RWPE2 (cell line): ENCODE data around the gene AGL.
"Not testable (repeated sequence)": the region's sequence is repeated elsewhere in the genome, so short reads cannot be mapped to it uniquely, and the experiment has no call there.

Experiments used
- ATAC-seq: fragments of 200-7000 bp; cut with Tn5 transposase; 3 replicates; pipeline ENCODE4 v1.9.1; 2021; ENCODE audit warnings: low read depth
- DNase-seq: peaks from one replicate; pipeline ENCODE4 v3.0.0-alpha.2; 2020; ENCODE audit warnings: low spot score
- H3K27ac ChIP-seq: fragments of 450-650 bp; 2 replicates; pipeline ENCODE4 v1.5.1; 2017; ENCODE audit warnings: mild to moderate bottlenecking; ENCODE audit not compliant: poor library complexity, severe bottlenecking
- H3K27me3 ChIP-seq: fragments of 250-450 bp; sonication (Bioruptor Pico); 2 replicates; pipeline ENCODE4 v1.5.1; 2021; ENCODE audit warnings: mild to moderate bottlenecking, moderate library complexity; ENCODE audit not compliant: insufficient read depth, poor library complexity, severe bottlenecking
- H3K36me3 ChIP-seq: fragments of 250-450 bp; sonication (Bioruptor Pico); 2 replicates; pipeline ENCODE4 v1.5.1; 2020; ENCODE audit warnings: low read depth, mild to moderate bottlenecking, moderate library complexity
- H3K4me1 ChIP-seq: fragments of 250-450 bp; sonication (Bioruptor Pico); 2 replicates; pipeline ENCODE4 v1.5.1; 2021; ENCODE audit warnings: mild to moderate bottlenecking, moderate library complexity; ENCODE audit not compliant: insufficient read depth, poor library complexity, severe bottlenecking
- H3K4me3 ChIP-seq: fragments of 250-450 bp; sonication (Bioruptor Pico); 2 replicates; pipeline ENCODE4 v1.5.1; 2021; ENCODE audit warnings: mild to moderate bottlenecking, moderate library complexity; ENCODE audit not compliant: severe bottlenecking
- H3K9me3 ChIP-seq: fragments of 250-450 bp; sonication (Bioruptor Pico); 2 replicates; pipeline ENCODE4 v1.5.1; 2021; ENCODE audit warnings: mild to moderate bottlenecking, moderate library complexity; ENCODE audit not compliant: severe bottlenecking
- TF ChIP-seq, protein P1 (sequence below): fragments of 450-650 bp; IDR thresholded peaks from one replicate; pipeline ENCODE4 v1.5.1; 2017; ENCODE audit warnings: mild to moderate bottlenecking, moderate library complexity; ENCODE audit not compliant: poor library complexity, severe bottlenecking

The AGL gene

DNA sequence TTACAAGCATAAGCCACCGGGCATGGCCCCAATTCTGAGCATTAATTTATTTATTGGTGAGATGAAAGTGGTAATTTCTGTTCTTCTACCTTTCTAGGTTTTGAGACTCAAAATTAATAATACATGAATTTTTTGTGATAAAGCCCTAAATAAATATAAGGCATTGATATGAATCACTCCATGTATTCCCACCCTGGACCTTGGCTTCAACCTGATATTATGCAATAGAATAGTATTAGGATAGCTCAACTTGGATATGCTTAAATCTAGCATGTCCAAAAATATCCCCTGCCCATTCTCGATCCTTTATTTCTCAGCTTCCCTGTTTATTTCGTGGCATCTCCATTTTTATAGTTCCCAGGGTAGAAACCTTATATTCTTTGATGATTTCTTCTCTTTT lies 2.5 kb downstream of the AGL start:
- TF ChIP-seq, protein P1, sequence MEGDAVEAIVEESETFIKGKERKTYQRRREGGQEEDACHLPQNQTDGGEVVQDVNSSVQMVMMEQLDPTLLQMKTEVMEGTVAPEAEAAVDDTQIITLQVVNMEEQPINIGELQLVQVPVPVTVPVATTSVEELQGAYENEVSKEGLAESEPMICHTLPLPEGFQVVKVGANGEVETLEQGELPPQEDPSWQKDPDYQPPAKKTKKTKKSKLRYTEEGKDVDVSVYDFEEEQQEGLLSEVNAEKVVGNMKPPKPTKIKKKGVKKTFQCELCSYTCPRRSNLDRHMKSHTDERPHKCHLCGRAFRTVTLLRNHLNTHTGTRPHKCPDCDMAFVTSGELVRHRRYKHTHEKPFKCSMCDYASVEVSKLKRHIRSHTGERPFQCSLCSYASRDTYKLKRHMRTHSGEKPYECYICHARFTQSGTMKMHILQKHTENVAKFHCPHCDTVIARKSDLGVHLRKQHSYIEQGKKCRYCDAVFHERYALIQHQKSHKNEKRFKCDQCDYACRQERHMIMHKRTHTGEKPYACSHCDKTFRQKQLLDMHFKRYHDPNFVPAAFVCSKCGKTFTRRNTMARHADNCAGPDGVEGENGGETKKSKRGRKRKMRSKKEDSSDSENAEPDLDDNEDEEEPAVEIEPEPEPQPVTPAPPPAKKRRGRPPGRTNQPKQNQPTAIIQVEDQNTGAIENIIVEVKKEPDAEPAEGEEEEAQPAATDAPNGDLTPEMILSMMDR, result no peak
- Histone ChIP-seq H3K9me3 (no peaks in the 10 kb centered on the region), H3K4me1 (no peaks in the 10 kb centered on the region), H3K27ac (no peak overlapping the region), H3K27me3 (no peaks in the 10 kb centered on the region), H3K4me3 (no peak overlapping the region), H3K36me3 (peaks cover 9% of the 10 kb centered on the region)
- DNase-seq (no peak), ATAC-seq (no peak)

DNA sequence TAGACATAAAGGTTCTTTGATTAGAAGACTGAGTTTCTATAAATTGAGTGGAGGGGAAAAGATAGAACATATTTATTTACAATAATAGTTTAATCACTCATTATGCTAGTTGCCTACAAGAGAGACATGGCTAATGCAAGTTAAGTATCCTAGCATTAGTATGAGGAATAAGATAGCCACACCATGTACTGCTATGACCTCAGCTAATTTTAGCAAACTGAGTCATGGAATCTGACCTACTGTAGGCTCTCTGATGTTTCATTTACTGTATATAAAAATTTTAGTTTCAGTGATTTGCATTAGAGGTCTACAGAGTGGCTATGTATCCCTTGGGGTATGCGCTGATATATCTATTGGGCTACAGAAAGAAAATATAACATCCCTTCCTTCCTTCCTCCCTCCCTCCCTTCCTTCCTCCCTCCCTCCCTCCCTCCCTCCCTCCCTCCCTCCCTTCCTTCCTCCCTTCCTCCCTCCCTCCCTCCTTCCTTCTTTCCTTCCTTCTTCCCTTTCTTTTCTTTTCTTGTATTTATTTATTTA lies 5.8 kb downstream of the AGL start:
- Histone ChIP-seq H3K4me3 (no peak overlapping the region), H3K9me3 (no peaks in the 10 kb centered on the region), H3K27me3 (no peaks in the 10 kb centered on the region), H3K27ac (no peak overlapping the region), H3K36me3 (peaks cover 9% of the 10 kb centered on the region), H3K4me1 (no peaks in the 10 kb centered on the region)
- no peak for DNase-seq
- TF ChIP-seq, protein P1, result no peak
- ATAC-seq, result no peak; the same call in 2 of the 3 replicates

DNA sequence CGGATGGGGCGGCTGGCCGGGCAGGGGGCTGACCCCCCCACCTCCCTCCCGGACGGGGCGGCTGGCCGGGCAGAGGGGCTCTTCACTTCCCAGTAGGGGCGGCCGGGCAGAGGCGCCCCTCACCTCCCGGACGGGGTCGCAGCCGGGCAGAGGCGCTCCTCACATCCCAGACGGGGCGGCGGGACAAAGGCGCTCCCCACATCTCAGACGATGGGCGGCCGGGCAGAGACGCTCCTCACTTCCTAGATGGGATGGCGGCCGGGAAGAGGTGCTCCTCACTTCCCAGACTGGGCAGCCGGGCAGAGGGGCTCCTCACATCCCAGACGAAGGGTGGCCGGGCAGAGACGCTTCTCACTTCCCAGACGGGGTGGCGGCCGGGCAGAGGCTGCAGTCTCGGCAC lies 6.9 kb downstream of the AGL start:
- H3K4me1 ChIP-seq, DNase-seq, H3K9me3 ChIP-seq, H3K4me3 ChIP-seq, H3K27ac ChIP-seq, H3K27me3 ChIP-seq, ATAC-seq: not testable (repeated sequence)
- peaks cover 16% of the 10 kb centered on the region for H3K36me3 ChIP-seq

DNA sequence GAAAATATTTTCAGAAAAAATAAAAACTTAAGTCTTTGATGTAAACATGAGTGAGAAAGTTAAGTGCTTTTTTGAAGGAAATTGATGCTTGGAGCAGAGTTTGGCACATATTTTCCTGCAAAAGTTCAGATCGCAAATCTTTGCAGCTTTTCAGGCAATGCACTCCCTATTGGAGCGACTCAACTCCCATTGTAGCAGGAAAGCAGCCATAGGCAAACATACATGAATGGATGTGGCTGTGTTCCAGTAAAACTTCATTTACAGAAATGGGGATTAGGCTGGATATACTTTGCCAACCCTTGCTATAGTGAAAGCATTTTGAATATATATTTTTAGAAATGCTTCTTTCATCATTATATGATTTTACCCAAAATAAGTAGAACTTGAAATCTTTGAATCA lies 8.1 kb downstream of the AGL start:
- H3K4me3 ChIP-seq, result no peak overlapping the region
- ATAC-seq (no peak), DNase-seq (no peak)
- H3K27me3 ChIP-seq, result no peaks in the 10 kb centered on the region
- H3K36me3 ChIP-seq, result peaks cover 23% of the 10 kb centered on the region
- TF ChIP-seq, protein P1, result no peak
- H3K4me1 ChIP-seq, result no peaks in the 10 kb centered on the region
- H3K9me3 ChIP-seq, result no peaks in the 10 kb centered on the region
- H3K27ac ChIP-seq, result no peak overlapping the region

DNA sequence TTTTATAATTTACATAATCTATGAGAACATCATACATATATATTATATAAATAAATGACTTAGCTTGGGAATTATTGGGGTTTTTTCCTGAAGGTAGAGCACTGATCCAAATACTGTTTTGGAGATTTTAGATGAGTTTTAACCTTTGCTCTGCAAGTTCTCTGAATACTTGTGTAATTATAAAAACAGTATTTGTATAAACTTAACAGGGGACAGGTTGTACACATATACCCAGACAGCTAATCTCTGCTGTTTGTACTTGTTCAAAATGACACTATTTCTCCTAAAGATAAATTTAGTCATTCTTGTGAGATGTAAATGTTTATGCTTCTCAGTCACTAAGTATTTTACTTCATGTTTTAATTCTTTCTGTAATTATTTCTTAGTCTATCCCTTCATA lies 8.7 kb downstream of the AGL start:
- DNase-seq, result no peak
- Histone ChIP-seq H3K4me1 (no peaks in the 10 kb centered on the region), H3K27me3 (no peaks in the 10 kb centered on the region), H3K9me3 (no peaks in the 10 kb centered on the region), H3K27ac (no peak overlapping the region), H3K4me3 (no peak overlapping the region), H3K36me3 (peaks cover 19% of the 10 kb centered on the region)
- TF ChIP-seq, protein P1, result no peak
- no peak for ATAC-seq
